ENCODE measurements around the gene MYD88. TPM values are rescaled to one million over a fixed set of nuclear protein-coding genes. Genes with fewer than 3 reads are reported as not detected.

The MYD88 gene
- total and polyA plus RNA-seq, 9 of the 15 experiments (the other 6 are each of a cell fraction or from before 2014, with no cell fraction given): 3.2 to 47.3 (median 27.6) TPM

GRCh38 chr3:38164952-38165721 lies 26.7 kb downstream of the MYD88 start, which contains the start of gene OXSR1 (continued):
- TF ChIP-seq PRPF4 (IDR thresholded peaks at IDR 0.05; ENCODE audit: insufficient read depth, low read depth, low read length, poor library complexity, severe bottlenecking) (no peak), CEBPZ (IDR thresholded peaks at IDR 0.05; ENCODE audit: borderline replicate concordance, low read depth, low read length) (peak; percentile 57; the same call in 1 of the 2 replicates), USF1 (CRISPR knock-in tag; IDR thresholded peaks at IDR 0.05) (peak; percentile 80), SRSF1 (IDR thresholded peaks at IDR 0.05; ENCODE audit: low read depth, low read length) (no peak), MXD1 (CRISPR knock-in tag; IDR thresholded peaks at IDR 0.05; ENCODE audit: borderline replicate concordance, poor library complexity, severe bottlenecking) (no peak), ARHGAP35 (IDR thresholded peaks at IDR 0.05; ENCODE audit: partially characterized antibody) (no peak), SMC3 (conservative IDR thresholded peaks at IDR 0.05; ENCODE audit: insufficient read depth, low read depth, low read length) (no peak), BMI1 (IDR thresholded peaks at IDR 0.05; ENCODE audit: low read length) (no peak), E2F6 (IDR thresholded peaks at IDR 0.05; ENCODE audit: borderline replicate concordance in 1 of 2, extremely low read depth in 1 of 2, insufficient read depth in 1 of 2, insufficient read length in 1 of 2, low read depth in 1 of 2, low read length in 1 of 2, poor library complexity in 1 of 2, severe bottlenecking in 1 of 2) (peak; percentile 89 to 90)
- TF ChIP-seq, protein P1, sequence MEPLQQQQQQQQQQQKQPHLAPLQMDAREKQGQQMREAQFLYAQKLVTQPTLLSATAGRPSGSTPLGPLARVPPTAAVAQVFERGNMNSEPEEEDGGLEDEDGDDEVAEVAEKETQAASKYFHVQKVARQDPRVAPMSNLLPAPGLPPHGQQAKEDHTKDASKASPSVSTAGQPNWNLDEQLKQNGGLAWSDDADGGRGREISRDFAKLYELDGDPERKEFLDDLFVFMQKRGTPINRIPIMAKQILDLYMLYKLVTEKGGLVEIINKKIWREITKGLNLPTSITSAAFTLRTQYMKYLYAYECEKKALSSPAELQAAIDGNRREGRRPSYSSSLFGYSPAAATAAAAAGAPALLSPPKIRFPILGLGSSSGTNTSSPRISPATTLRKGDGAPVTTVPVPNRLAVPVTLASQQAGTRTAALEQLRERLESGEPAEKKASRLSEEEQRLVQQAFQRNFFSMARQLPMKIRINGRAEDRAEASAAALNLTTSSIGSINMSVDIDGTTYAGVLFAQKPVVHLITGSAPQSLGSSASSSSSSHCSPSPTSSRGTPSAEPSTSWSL (CRISPR knock-in tag; IDR thresholded peaks at IDR 0.05; ENCODE audit: borderline replicate concordance): no peak
- TF ChIP-seq, protein P2, sequence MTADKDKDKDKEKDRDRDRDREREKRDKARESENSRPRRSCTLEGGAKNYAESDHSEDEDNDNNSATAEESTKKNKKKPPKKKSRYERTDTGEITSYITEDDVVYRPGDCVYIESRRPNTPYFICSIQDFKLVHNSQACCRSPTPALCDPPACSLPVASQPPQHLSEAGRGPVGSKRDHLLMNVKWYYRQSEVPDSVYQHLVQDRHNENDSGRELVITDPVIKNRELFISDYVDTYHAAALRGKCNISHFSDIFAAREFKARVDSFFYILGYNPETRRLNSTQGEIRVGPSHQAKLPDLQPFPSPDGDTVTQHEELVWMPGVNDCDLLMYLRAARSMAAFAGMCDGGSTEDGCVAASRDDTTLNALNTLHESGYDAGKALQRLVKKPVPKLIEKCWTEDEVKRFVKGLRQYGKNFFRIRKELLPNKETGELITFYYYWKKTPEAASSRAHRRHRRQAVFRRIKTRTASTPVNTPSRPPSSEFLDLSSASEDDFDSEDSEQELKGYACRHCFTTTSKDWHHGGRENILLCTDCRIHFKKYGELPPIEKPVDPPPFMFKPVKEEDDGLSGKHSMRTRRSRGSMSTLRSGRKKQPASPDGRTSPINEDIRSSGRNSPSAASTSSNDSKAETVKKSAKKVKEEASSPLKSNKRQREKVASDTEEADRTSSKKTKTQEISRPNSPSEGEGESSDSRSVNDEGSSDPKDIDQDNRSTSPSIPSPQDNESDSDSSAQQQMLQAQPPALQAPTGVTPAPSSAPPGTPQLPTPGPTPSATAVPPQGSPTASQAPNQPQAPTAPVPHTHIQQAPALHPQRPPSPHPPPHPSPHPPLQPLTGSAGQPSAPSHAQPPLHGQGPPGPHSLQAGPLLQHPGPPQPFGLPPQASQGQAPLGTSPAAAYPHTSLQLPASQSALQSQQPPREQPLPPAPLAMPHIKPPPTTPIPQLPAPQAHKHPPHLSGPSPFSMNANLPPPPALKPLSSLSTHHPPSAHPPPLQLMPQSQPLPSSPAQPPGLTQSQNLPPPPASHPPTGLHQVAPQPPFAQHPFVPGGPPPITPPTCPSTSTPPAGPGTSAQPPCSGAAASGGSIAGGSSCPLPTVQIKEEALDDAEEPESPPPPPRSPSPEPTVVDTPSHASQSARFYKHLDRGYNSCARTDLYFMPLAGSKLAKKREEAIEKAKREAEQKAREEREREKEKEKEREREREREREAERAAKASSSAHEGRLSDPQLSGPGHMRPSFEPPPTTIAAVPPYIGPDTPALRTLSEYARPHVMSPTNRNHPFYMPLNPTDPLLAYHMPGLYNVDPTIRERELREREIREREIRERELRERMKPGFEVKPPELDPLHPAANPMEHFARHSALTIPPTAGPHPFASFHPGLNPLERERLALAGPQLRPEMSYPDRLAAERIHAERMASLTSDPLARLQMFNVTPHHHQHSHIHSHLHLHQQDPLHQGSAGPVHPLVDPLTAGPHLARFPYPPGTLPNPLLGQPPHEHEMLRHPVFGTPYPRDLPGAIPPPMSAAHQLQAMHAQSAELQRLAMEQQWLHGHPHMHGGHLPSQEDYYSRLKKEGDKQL (CRISPR knock-in tag; IDR thresholded peaks at IDR 0.05; ENCODE audit: borderline replicate concordance): no peak
